H1 (cell line): ENCODE data around the gene SH2D4B. TPM values are rescaled to one million over a fixed set of nuclear protein-coding genes. Genes with fewer than 3 reads are reported as not detected.

Experiments
- CTCF ChIA-PET: fragments of 300-600 bp; sonication (Branson Sonifier 250); formaldehyde crosslinking; loops from one replicate; lab custom pipeline; 2021; ENCODE audit not compliant: partially characterized antibody; lab: Charles Lee
- POLR2A ChIA-PET: fragments of 300-600 bp; sonication (Branson Sonifier 250); formaldehyde crosslinking; loops from one replicate; lab custom pipeline; 2021; ENCODE audit warnings: inconsistent platforms; ENCODE audit not compliant: partially characterized antibody; lab: Charles Lee
- DNase-seq, 2 experiments: peaks; one replicate each; pipeline versions ENCODE4 v3.0.0 to v3.0.0-alpha.2; 2010 to 2022; ENCODE audit warnings: low spot score in 2 of 2, low read depth in 1 of 2, mixed read lengths in 1 of 2
- FAIRE-seq: peaks from 2 replicates; lab custom pipeline; 2011; peaks lifted over from hg19 to GRCh38; lab: Jason Lieb, UNC
- H2AFZ ChIP-seq: 2 replicates; pipeline ENCODE4 v1.8.1; 2012; ENCODE audit warnings: low read length, inconsistent platforms
- H2AK5ac ChIP-seq: 2 replicates; pipeline ENCODE4 v1.6.1; 2013; ENCODE audit warnings: low read depth, low read length
- H2BK120ac ChIP-seq: replicated peaks from 2 replicates; pipeline ENCODE3; 2013; ENCODE audit warnings: low read depth, low read length, inconsistent platforms
- H2BK12ac ChIP-seq: 2 replicates; pipeline ENCODE4 v1.6.1; 2013; ENCODE audit warnings: low read depth, low read length
- H2BK15ac ChIP-seq: 2 replicates; pipeline ENCODE4 v1.6.1; 2013; ENCODE audit warnings: low read length
- H2BK20ac ChIP-seq: 2 replicates; pipeline ENCODE4 v1.6.1; 2013; ENCODE audit warnings: low read length
- H2BK5ac ChIP-seq: 2 replicates; pipeline ENCODE4 v1.6.1; 2013; ENCODE audit warnings: low read depth, low read length
- H3K14ac ChIP-seq: 2 replicates; pipeline ENCODE4 v1.6.1; 2013; ENCODE audit warnings: inconsistent platforms; ENCODE audit not compliant: insufficient read length
- H3K18ac ChIP-seq: 2 replicates; pipeline ENCODE4 v1.6.1; 2013; ENCODE audit warnings: low read length; ENCODE audit errors: extremely low read depth
- H3K23ac ChIP-seq: 2 replicates; pipeline ENCODE4 v1.6.1; 2013; ENCODE audit warnings: inconsistent platforms; ENCODE audit not compliant: insufficient read length
- H3K23me2 ChIP-seq: 2 replicates; pipeline ENCODE4 v1.6.1; 2013; ENCODE audit warnings: low read depth, low read length
- H3K27ac ChIP-seq: 2 replicates; pipeline ENCODE4 v1.6.1; 2011; ENCODE audit warnings: low read depth, low read length, inconsistent platforms
- H3K27me3 ChIP-seq, 4 experiments: replicated peaks in 1 of 4; 1 replicate in 1 of 4; 2 replicates in 3 of 4; pipeline versions ENCODE4 v1.6.1 to v1.8.1; 2011 to 2013; ENCODE audit warnings: low read length in 3 of 4, mild to moderate bottlenecking in 3 of 4, inconsistent platforms in 2 of 4, mixed read lengths in 2 of 4, moderate library complexity in 1 of 4; ENCODE audit not compliant: control insufficient read depth in 3 of 4, insufficient read depth in 3 of 4; ENCODE audit errors: extremely low read depth in 1 of 4
- H3K36me3 ChIP-seq, 4 experiments: 2 replicates each; pipeline versions ENCODE4 v1.6.1 to v1.8.1; 2011 to 2013; ENCODE audit warnings: mild to moderate bottlenecking in 4 of 4, low read length in 3 of 4, moderate library complexity in 2 of 4, control low read depth in 1 of 4, inconsistent platforms in 1 of 4; ENCODE audit not compliant: insufficient read depth in 4 of 4, control insufficient read depth in 2 of 4
- H3K4ac ChIP-seq: replicated peaks from 2 replicates; pipeline ENCODE3; 2013; ENCODE audit warnings: low read length, low read depth, mixed read lengths, inconsistent platforms; ENCODE audit not compliant: insufficient read length
- H3K4me1 ChIP-seq, 4 experiments: replicated peaks in 1 of 4; 1 replicate in 1 of 4; 2 replicates in 3 of 4; pipeline versions ENCODE4 v1.6.1 to v1.8.1; 2011 to 2013; ENCODE audit warnings: low read length in 3 of 4, inconsistent platforms in 2 of 4, mixed read lengths in 1 of 4; ENCODE audit not compliant: insufficient read depth in 4 of 4, control insufficient read depth in 3 of 4
- H3K4me2 ChIP-seq, 2 experiments: 2 replicates each; pipeline versions ENCODE4 v1.6.1 to v1.8.1; 2011 to 2013; ENCODE audit warnings: low read depth in 2 of 2, low read length in 2 of 2, control low read depth in 1 of 2, inconsistent platforms in 1 of 2, mild to moderate bottlenecking in 1 of 2; ENCODE audit not compliant: insufficient read depth in 1 of 2
- H3K4me3 ChIP-seq, 4 experiments: fragments of 200-600, 300-600 bp in 1 of 4; sonication (generic), shearing (Covaris generic), sonication (Bioruptor Twin) in 1 of 4; 2 replicates each; pipeline versions ENCODE4 v1.5.1 to v1.8.1; 2011 to 2016; ENCODE audit warnings: low read length in 4 of 4, low read depth in 3 of 4, control low read depth in 2 of 4, inconsistent platforms in 2 of 4, mild to moderate bottlenecking in 2 of 4, mixed read lengths in 1 of 4, moderate library complexity in 1 of 4; ENCODE audit not compliant: insufficient read depth in 2 of 4; ENCODE audit errors: extremely low read depth in 1 of 4
- H3K56ac ChIP-seq: replicated peaks from 2 replicates; pipeline ENCODE3; 2013; ENCODE audit warnings: low read depth, mild to moderate bottlenecking, mixed read lengths, low read length, inconsistent platforms; ENCODE audit not compliant: insufficient read length
- H3K79me1 ChIP-seq: 2 replicates; pipeline ENCODE4 v1.6.1; 2013; ENCODE audit warnings: low read depth, low read length, control low read depth
- H3K79me2 ChIP-seq, 2 experiments: 2 replicates each; pipeline versions ENCODE4 v1.6.1 to v1.8.1; 2012 to 2013; ENCODE audit warnings: low read length in 2 of 2, mild to moderate bottlenecking in 2 of 2, inconsistent platforms in 1 of 2; ENCODE audit not compliant: insufficient read depth in 2 of 2, control insufficient read depth in 1 of 2
- H3K9ac ChIP-seq, 4 experiments: replicated peaks in 1 of 4; 1 replicate in 1 of 4; 2 replicates in 3 of 4; pipeline versions ENCODE4 v1.6.1 to v1.8.1; 2011 to 2013; ENCODE audit warnings: low read depth in 3 of 4, low read length in 3 of 4, control low read depth in 2 of 4, mild to moderate bottlenecking in 2 of 4, moderate library complexity in 2 of 4, inconsistent platforms in 1 of 4; ENCODE audit errors: extremely low read depth in 1 of 4
- H3K9me3 ChIP-seq, 2 experiments: 2 replicates each; pipeline versions ENCODE4 v1.6.1 to v1.8.1; 2012 to 2013; ENCODE audit warnings: mild to moderate bottlenecking in 2 of 2, moderate library complexity in 2 of 2, control low read depth in 1 of 2, inconsistent platforms in 1 of 2, low read depth in 1 of 2, low read length in 1 of 2, mixed read lengths in 1 of 2; ENCODE audit not compliant: insufficient read depth in 2 of 2
- H4K20me1 ChIP-seq, 2 experiments: replicated peaks in 1 of 2; 2 replicates each; pipeline versions ENCODE3 to v1.8.1; 2011 to 2013; ENCODE audit warnings: inconsistent platforms in 2 of 2, low read length in 2 of 2, mild to moderate bottlenecking in 1 of 2; ENCODE audit not compliant: insufficient read depth in 2 of 2, control insufficient read depth in 1 of 2
- H4K5ac ChIP-seq: 2 replicates; pipeline ENCODE4 v1.6.1; 2013; ENCODE audit warnings: low read length, low read depth, mixed read lengths, inconsistent platforms; ENCODE audit not compliant: insufficient read length
- H4K8ac ChIP-seq: 2 replicates; pipeline ENCODE4 v1.8.0; 2013; ENCODE audit warnings: mild to moderate bottlenecking, moderate library complexity, low read length, inconsistent platforms; ENCODE audit not compliant: insufficient read depth; ENCODE audit errors: extremely low read depth
- H4K91ac ChIP-seq: replicated peaks from 2 replicates; pipeline ENCODE3; 2013; ENCODE audit warnings: low read length, mixed read lengths, inconsistent platforms; ENCODE audit not compliant: insufficient read length
- CBX5 ChIP-seq: fragments of 300-800, 300-1000 bp; sonication (generic); IDR thresholded peaks from 2 replicates; pipeline ENCODE4 v1.7.1; 2016; ENCODE audit warnings: antibody characterized with exemption, low read length, low read depth
- CEBPB ChIP-seq: IDR thresholded peaks from 2 replicates; pipeline ENCODE4 v1.6.1; 2012; ENCODE audit warnings: low read depth, low read length
- CHD2 ChIP-seq: IDR thresholded peaks from 2 replicates; pipeline ENCODE4 v1.6.1; 2012; ENCODE audit warnings: low read length, improper control_type of control experiment
- EP300 ChIP-seq, 2 experiments: IDR thresholded peaks; 1 replicate in 1 of 2; 2 replicates in 1 of 2; pipeline ENCODE4 v1.6.1; 2011 to 2012; ENCODE audit warnings: low read depth in 2 of 2, low read length in 2 of 2, mild to moderate bottlenecking in 2 of 2, borderline replicate concordance in 1 of 2, inconsistent platforms in 1 of 2, moderate library complexity in 1 of 2
- GTF2F1 ChIP-seq: IDR thresholded peaks from 2 replicates; pipeline ENCODE4 v1.6.1; 2012; ENCODE audit warnings: low read depth, low read length, improper control_type of control experiment, borderline replicate concordance
- KDM1A ChIP-seq: fragments of 200-600, 300-600 bp; sonication (generic); IDR thresholded peaks from 2 replicates; pipeline ENCODE4 v1.7.1; 2016; ENCODE audit warnings: mild to moderate bottlenecking, low read length, borderline replicate concordance
- KDM5A ChIP-seq: fragments of 200-600 bp; IDR thresholded peaks from 2 replicates; pipeline ENCODE4 v1.7.1; 2012; ENCODE audit warnings: mild to moderate bottlenecking, low read length, inconsistent platforms, mixed read lengths
- RFX5 ChIP-seq: IDR thresholded peaks from 2 replicates; pipeline ENCODE4 v1.6.1; 2011; ENCODE audit warnings: low read depth, low read length, improper control_type of control experiment, borderline replicate concordance
- RNF2 ChIP-seq: fragments of 200-900, 300-1000 bp; sonication (generic); IDR thresholded peaks from 2 replicates; pipeline ENCODE4 v1.7.1; 2016; ENCODE audit warnings: borderline replicate concordance, low read depth, mild to moderate bottlenecking, antibody characterized with exemption, low read length; ENCODE audit not compliant: poor library complexity, severe bottlenecking; ENCODE audit errors: missing control alignments
- SIRT6 ChIP-seq: IDR thresholded peaks from one replicate; pipeline ENCODE4 v1.7.1; 2012; ENCODE audit warnings: low read length, inconsistent platforms
- SP1 ChIP-seq: IDR thresholded peaks from 2 replicates; pipeline ENCODE4 v1.6.1; 2011; ENCODE audit warnings: low read depth, low read length
- TAF7 ChIP-seq: optimal IDR thresholded peaks from 2 replicates; pipeline ENCODE3; 2011; ENCODE audit warnings: low read depth, mild to moderate bottlenecking, inconsistent platforms, low read length, moderate library complexity, borderline replicate concordance
- ZNF274 ChIP-seq: IDR thresholded peaks from 2 replicates; pipeline ENCODE4 v1.7.0; 2012; ENCODE audit warnings: low read length, borderline replicate concordance; ENCODE audit errors: extremely low read depth
- WGBS, 2 experiments: shearing (Covaris generic) in 1 of 2; methylation state at CpG; one replicate each; pipeline versions ENCODE4 v1.1.6 to v1.1.7; 2013 to 2015; ENCODE audit warnings: low lambda C conversion rate in 2 of 2, mixed read lengths in 2 of 2, inconsistent platforms in 1 of 2, low coverage in 1 of 2, missing lambda C conversion rate in 1 of 2; ENCODE audit not compliant: insufficient replicate concordance in 2 of 2, insufficient coverage in 1 of 2, insufficient read length in 1 of 2; ENCODE audit errors: extremely low coverage in 1 of 2, missing lambda C conversion rate in 1 of 2; 5-methylcytosine and 5-hydroxymethylcytosine counted together
- polyA plus RNA-seq, 7 experiments: library from polyadenylated mRNA; depleted of rRNA in 3 of 7; stranded (reverse) in 5 of 7; unstranded in 2 of 7; fragments of >200 nt in 5 of 7; fragments of 200-250 nt in 2 of 7; gene quantifications; 1 replicate in 5 of 7; 2 replicates in 1 of 7; 4 replicates in 1 of 7; pipeline versions ENCODE4 v1.2.1 to v1.2.3, GENCODE V29; 2011 to 2013; ENCODE audit warnings: missing spikeins in 2 of 7, mixed read lengths in 2 of 7
- total RNA-seq: library from RNA; stranded (reverse); fragmentation: NEBNext Ultra II Directional; extraction: Animal tissue kit (Norgen Biotek cat#: 25700); gene quantifications from 2 replicates; pipeline ENCODE4 v1.2.1, GENCODE V29; 2021

SH2D4B gene
- total and polyA plus RNA-seq, 2 of the 8 experiments (the other 6 are each of a cell fraction or from before 2014, with no cell fraction given): 0.06 to 0.13 TPM

DNA sequence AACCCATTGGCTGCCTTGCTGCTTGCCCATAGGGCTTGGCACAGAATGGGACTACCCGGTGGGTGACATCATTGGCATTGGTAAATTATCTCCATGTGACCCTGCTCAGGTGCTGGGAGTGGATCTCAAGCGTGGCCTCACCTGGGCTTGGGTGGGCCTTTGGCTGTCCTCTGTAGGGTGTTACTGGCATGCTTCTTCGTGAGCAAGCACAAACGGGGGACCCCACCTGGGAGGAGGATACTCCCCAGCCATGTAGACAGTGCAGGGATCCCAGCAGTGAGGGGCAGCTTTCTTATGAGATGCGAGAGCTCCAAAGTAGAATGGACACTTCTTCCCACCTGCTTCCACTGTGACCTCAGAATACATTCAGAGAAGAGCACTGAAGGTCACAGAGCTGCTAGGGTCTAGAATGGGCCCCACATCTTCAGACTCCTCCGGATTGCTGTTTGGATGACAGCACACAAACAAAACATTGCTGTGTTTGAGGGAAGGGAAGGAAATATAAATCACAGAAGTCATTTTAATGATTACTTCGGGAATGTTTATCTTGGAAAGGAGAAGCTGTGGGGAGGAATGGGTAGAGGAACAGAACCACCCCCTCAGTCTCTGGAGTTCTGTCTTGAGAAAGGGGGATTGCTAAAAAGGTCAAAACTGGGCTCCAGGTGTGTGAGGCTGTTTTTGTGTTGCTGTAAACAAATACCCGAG is 75.9 kb downstream of the SH2D4B start:
- H3K23ac ChIP-seq: no peak overlapping the region
- H4K5ac ChIP-seq: no peak overlapping the region
- H3K9ac ChIP-seq: no peak overlapping the region
- no peak overlapping the region for H3K27ac ChIP-seq
- no peak for FAIRE-seq
- DNase-seq: no peak
- no peak overlapping the region for H3K18ac ChIP-seq
- WGBS, 2 experiments: 83% methylated on average over 8 of the region's 8 CpGs; no CpG with 5 or more reads in 1 of the 2 experiments
- H2BK12ac ChIP-seq: no peak overlapping the region
- no peaks in the 10 kb centered on the region for H3K27me3 ChIP-seq
- H4K20me1 ChIP-seq: no peaks in the 10 kb centered on the region
- ChIA-PET CTCF (interaction anchor here (1.5 to 12.9 kb wide), 2 partner anchors 16 to 49 kb away, joined by 5 to 158 read pairs; no protein-coding TSS in a partner anchor), POLR2A (no interaction called here)
- H2BK15ac ChIP-seq: no peak overlapping the region
- no peak overlapping the region for H3K14ac ChIP-seq
- no peak overlapping the region for H2BK5ac ChIP-seq
- no peak overlapping the region for H2AFZ ChIP-seq
- no peak overlapping the region for H4K8ac ChIP-seq
- H3K4me1 ChIP-seq: no peaks in the 10 kb centered on the region
- no peaks in the 10 kb centered on the region for H3K36me3 ChIP-seq
- H3K4me2 ChIP-seq: no peak overlapping the region
- H3K23me2 ChIP-seq: no peaks in the 10 kb centered on the region
- no peak overlapping the region for H3K4me3 ChIP-seq
- no peaks in the 10 kb centered on the region for H3K79me2 ChIP-seq
- no peak overlapping the region for H3K4ac ChIP-seq
- no peak overlapping the region for H2BK20ac ChIP-seq
- no peak overlapping the region for H4K91ac ChIP-seq
- no peak overlapping the region for H3K56ac ChIP-seq
- no peaks in the 10 kb centered on the region for H3K79me1 ChIP-seq
- H3K9me3 ChIP-seq: no peaks in the 10 kb centered on the region
- H2BK120ac ChIP-seq: no peak overlapping the region
- no peak overlapping the region for H2AK5ac ChIP-seq
- TF ChIP-seq KDM1A: no peak
- no peak for TF ChIP-seq ZNF274
- TF ChIP-seq SIRT6: no peak
- TF ChIP-seq CEBPB: no peak
- no peak for TF ChIP-seq CHD2
- no peak for TF ChIP-seq RFX5
- no peak for TF ChIP-seq RNF2
- TF ChIP-seq CBX5: no peak
- no peak for TF ChIP-seq KDM5A
- no peak for TF ChIP-seq TAF7
- TF ChIP-seq EP300 (IDR thresholded peaks at IDR 0.05; ENCODE audit: borderline replicate concordance in 1 of 2, low read depth in 2 of 2, low read length in 2 of 2): no peak
- no peak for TF ChIP-seq GTF2F1
- no peak for TF ChIP-seq SP1
